ENCODE measurements around the gene LAMA4.

GRCh38 chr6:112149719-112150263 lies 104.6 kb downstream of the LAMA4 start:
- peak; percentile 61 for TF ChIP-seq GATA2 (IDR thresholded peaks at IDR 0.05; ENCODE audit: low read depth, low read length)
- no peak; the same call in 1 of the 2 replicates for TF ChIP-seq GATA3 (IDR thresholded peaks at IDR 0.05; ENCODE audit: low read depth, low read length)
